IPS-11a (cell line): ENCODE measurements around the gene SEMA4A.

ENCODE experiments used
- H3K4me3 ChIP-seq: one replicate; pipeline ENCODE4 v1.5.1; 2013; ENCODE audit warnings: low read depth, low read length, control low read depth

SEMA4A gene

GRCh38 chr1:156225677-156226014 lies 72.3 kb downstream of the SEMA4A start:
- no peak overlapping the region for H3K4me3 ChIP-seq

GRCh38 chr1:156226116-156226538 lies 72.7 kb downstream of the SEMA4A start:
- H3K4me3 ChIP-seq, result no peak overlapping the region

- H3K4me3 ChIP-seq, result no peak overlapping the region
Observed at GRCh38 chr1:156226782-156227181, 73.4 kb downstream of the SEMA4A start.
